SK-N-SH (cell line): ENCODE results near the gene CDIPT. TPM values are rescaled to one million over a fixed set of nuclear protein-coding genes. Genes with fewer than 3 reads are reported as not detected.

Source experiments
- CTCF ChIA-PET: fragments of 300-600, 350-600 bp; formaldehyde crosslinking; extraction: SDS; loops from one replicate; lab custom pipeline; 2021; lab: Yijun Ruan, JAX
- POLR2A ChIA-PET: fragments of 350-600 bp; sonication (Branson Sonifier 250); formaldehyde crosslinking; extraction: SDS; loops from one replicate; lab custom pipeline; 2020; ENCODE audit warnings: antibody characterized with exemption, inconsistent platforms; lab: Yijun Ruan, JAX
- DNase-seq: peaks from one replicate; pipeline ENCODE4 v3.0.0; 2012
- H2AFZ ChIP-seq: fragments of 200-600 bp; sonication (generic); 2 replicates; pipeline ENCODE4 v1.8.1; 2016; ENCODE audit warnings: antibody characterized with exemption, mild to moderate bottlenecking, low read depth
- H3F3A ChIP-seq: fragments of 200-600 bp; sonication (generic); replicated peaks from 2 replicates; pipeline ENCODE3; 2016; ENCODE audit warnings: antibody characterized with exemption, mild to moderate bottlenecking; ENCODE audit not compliant: insufficient read depth
- H3K27ac ChIP-seq, 2 experiments: fragments of 200-500 bp in 1 of 2; fragments of 200-600 bp in 1 of 2; sonication (Bioruptor generic) in 1 of 2; sonication (generic), shearing (Covaris generic) in 1 of 2; 2 replicates each; pipeline versions ENCODE4 v1.5.1 to v1.6.1; 2014 to 2016; ENCODE audit warnings: low read depth in 2 of 2, inconsistent platforms in 1 of 2, low read length in 1 of 2, mild to moderate bottlenecking in 1 of 2, mixed read lengths in 1 of 2
- H3K27me3 ChIP-seq: fragments of 200-600 bp; sonication (generic), shearing (Covaris generic); 2 replicates; pipeline ENCODE4 v1.6.1; 2016; ENCODE audit warnings: mixed run types; ENCODE audit not compliant: insufficient read depth
- H3K36me3 ChIP-seq, 2 experiments: fragments of 200-500 bp in 1 of 2; fragments of 200-600 bp in 1 of 2; sonication (Bioruptor generic) in 1 of 2; sonication (generic) in 1 of 2; replicated peaks in 1 of 2; 2 replicates each; pipeline versions ENCODE3 to v1.5.1; 2014 to 2016; ENCODE audit warnings: low read length in 1 of 2, mild to moderate bottlenecking in 1 of 2; ENCODE audit not compliant: insufficient read depth in 2 of 2, control insufficient read depth in 1 of 2
- H3K4me1 ChIP-seq, 2 experiments: fragments of 200-500 bp in 1 of 2; fragments of 200-600 bp in 1 of 2; sonication (Bioruptor generic) in 1 of 2; sonication (generic), shearing (Covaris generic) in 1 of 2; 2 replicates each; pipeline versions ENCODE4 v1.5.1 to v1.6.1; 2014 to 2016; ENCODE audit warnings: low read depth in 1 of 2, low read length in 1 of 2, mixed run types in 1 of 2; ENCODE audit not compliant: insufficient read depth in 2 of 2, control insufficient read depth in 1 of 2
- H3K4me2 ChIP-seq: fragments of 200-600 bp; sonication (generic), shearing (Covaris generic); 2 replicates; pipeline ENCODE4 v1.6.1; 2017; ENCODE audit warnings: mixed run types
- H3K4me3 ChIP-seq, 2 experiments: fragments of 200-500 bp in 1 of 2; fragments of 200-600 bp in 1 of 2; sonication (Bioruptor generic) in 1 of 2; sonication (generic), shearing (Covaris generic) in 1 of 2; 2 replicates each; pipeline versions ENCODE4 v1.5.1 to v1.8.1; 2014 to 2016; ENCODE audit warnings: low read depth in 2 of 2, inconsistent platforms in 1 of 2, low read length in 1 of 2, mild to moderate bottlenecking in 1 of 2, mixed read lengths in 1 of 2, moderate library complexity in 1 of 2
- H3K79me2 ChIP-seq: fragments of 200-600 bp; sonication (generic); 2 replicates; pipeline ENCODE4 v1.8.1; 2017; ENCODE audit warnings: mild to moderate bottlenecking; ENCODE audit not compliant: insufficient read depth
- H3K9ac ChIP-seq: fragments of 200-600 bp; sonication (generic); 2 replicates; pipeline ENCODE4 v1.6.1; 2017; ENCODE audit warnings: mixed run types
- H3K9me2 ChIP-seq: fragments of 200-600 bp; sonication (generic); 2 replicates; pipeline ENCODE4 v1.6.1; 2017; ENCODE audit warnings: mixed run types
- H3K9me3 ChIP-seq: fragments of 200-600 bp; sonication (generic); 2 replicates; pipeline ENCODE4 v1.6.1; 2017; ENCODE audit warnings: mixed run types, mild to moderate bottlenecking, moderate library complexity
- H4K20me1 ChIP-seq: fragments of 200-600 bp; sonication (generic); 2 replicates; pipeline ENCODE4 v1.6.1; 2017; ENCODE audit warnings: mild to moderate bottlenecking, mixed run types; ENCODE audit not compliant: insufficient read depth
- CHD2 ChIP-seq: fragments of 150-350 bp; IDR thresholded peaks from 2 replicates; pipeline ENCODE4 v1.6.1; 2018; ENCODE audit warnings: low read length; ENCODE audit not compliant: partially characterized antibody
- EP300 ChIP-seq, 2 experiments: IDR thresholded peaks; 2 replicates each; pipeline versions ENCODE4 v1.4.0 to v1.6.1; 2012; ENCODE audit warnings: borderline replicate concordance in 1 of 2, low read depth in 1 of 2, low read length in 1 of 2
- EZH2phosphoT487 ChIP-seq: fragments of 200-600 bp; sonication (generic); IDR thresholded peaks from 2 replicates; pipeline ENCODE4 v1.6.1; 2017; ENCODE audit warnings: low read depth, mixed run types, mild to moderate bottlenecking, antibody characterized with exemption, moderate library complexity, borderline replicate concordance
- GABPA ChIP-seq: IDR thresholded peaks from 2 replicates; pipeline ENCODE4 v1.4.0; 2012; ENCODE audit warnings: low read depth, mild to moderate bottlenecking
- JUND ChIP-seq: IDR thresholded peaks from 2 replicates; pipeline ENCODE4 v1.4.0; 2012
- MAX ChIP-seq: IDR thresholded peaks from 2 replicates; pipeline ENCODE4 v1.4.0; 2012; ENCODE audit warnings: low read depth
- MEF2A ChIP-seq: IDR thresholded peaks from 2 replicates; pipeline ENCODE4 v1.4.0; 2012; ENCODE audit warnings: low read depth, borderline replicate concordance
- MXI1 ChIP-seq: IDR thresholded peaks from 2 replicates; pipeline ENCODE4 v1.6.1; 2012; ENCODE audit warnings: mild to moderate bottlenecking, low read depth, low read length, improper control_type of control experiment
- NFIC ChIP-seq: IDR thresholded peaks from 2 replicates; pipeline ENCODE4 v1.4.0; 2012; ENCODE audit warnings: borderline replicate concordance
- NRF1 ChIP-seq: IDR thresholded peaks from 2 replicates; pipeline ENCODE4 v1.6.1; 2012; ENCODE audit warnings: low read depth, mild to moderate bottlenecking, low read length
- PBX3 ChIP-seq: IDR thresholded peaks from 2 replicates; pipeline ENCODE4; 2012
- RAD21 ChIP-seq: IDR thresholded peaks from 2 replicates; pipeline ENCODE4 v1.6.1; 2012; ENCODE audit warnings: mild to moderate bottlenecking, low read length
- REST ChIP-seq: IDR thresholded peaks from 2 replicates; pipeline ENCODE4 v1.6.1; 2012; ENCODE audit warnings: mild to moderate bottlenecking, low read depth, low read length, moderate library complexity
- RXRA ChIP-seq: IDR thresholded peaks from 2 replicates; pipeline ENCODE4 v1.4.0; 2012; ENCODE audit warnings: low read depth, mild to moderate bottlenecking, borderline replicate concordance
- SIN3A ChIP-seq: IDR thresholded peaks from 2 replicates; pipeline ENCODE4 v1.6.1; 2012; ENCODE audit warnings: low read depth, mild to moderate bottlenecking, low read length, moderate library complexity, borderline replicate concordance
- TCF12 ChIP-seq: IDR thresholded peaks from 2 replicates; pipeline ENCODE4 v1.4.0; 2012
- YY1 ChIP-seq: IDR thresholded peaks from 2 replicates; pipeline ENCODE4 v1.4.0; 2012; ENCODE audit warnings: low read depth, mild to moderate bottlenecking
- WGBS: methylation state at CpG from one replicate; pipeline ENCODE4 v1.1.6; 2017; ENCODE audit warnings: low lambda C conversion rate; 5-methylcytosine and 5-hydroxymethylcytosine counted together
- polyA plus RNA-seq, 3 experiments: library from polyadenylated mRNA; depleted of rRNA; stranded (reverse); fragments of >200 nt; gene quantifications; 2 replicates each; pipeline ENCODE4 v1.2.3, GENCODE V29; 2012

Gene CDIPT
- polyA plus RNA-seq, 1 of the 3 experiments (the other 2 are of a cell fraction) = 90.7 TPM

- POLR2A ChIA-PET = interaction anchor here (0.7 to 0.8 kb wide), 2 partner anchors 9 to 49 kb away, joined by 3 read pairs; partner anchors contain the start of gene KCTD13
- H3K36me3 ChIP-seq = no peaks in the 10 kb centered on the region
- CTCF ChIA-PET = interaction anchor here (1.3 to 1.5 kb wide), 3 partner anchors 11 to 29 kb away, joined by 3 to 5 read pairs (median 3); partner anchors contain the start of gene CDIPT
- H3K27ac ChIP-seq = no peak overlapping the region
- no peaks in the 10 kb centered on the region for H3K79me2 ChIP-seq
- peak; percentile 78 for DNase-seq
- H3K4me2 ChIP-seq = no peak overlapping the region
- H2AFZ ChIP-seq = no peak overlapping the region
- no peaks in the 10 kb centered on the region for H3K4me1 ChIP-seq
- TF ChIP-seq MAX (no peak), TCF12 (no peak), SIN3A (no peak), NRF1 (no peak), JUND (no peak), RAD21 (no peak)
- H3K27me3 ChIP-seq = no peaks in the 10 kb centered on the region
- no peaks in the 10 kb centered on the region for H4K20me1 ChIP-seq
- no peak overlapping the region for H3K4me3 ChIP-seq
- no peaks in the 10 kb centered on the region for H3K9me2 ChIP-seq
- no peak overlapping the region for H3K9ac ChIP-seq
- H3F3A ChIP-seq = no peaks in the 10 kb centered on the region
- WGBS = 89% methylated on average over 24 of the region's 28 CpGs
- no peaks in the 10 kb centered on the region for H3K9me3 ChIP-seq
Measured at GRCh38 chr16:29877266-29877961, 14.4 kb upstream of the CDIPT start.

- H3K9ac ChIP-seq = no peak overlapping the region
- 84% methylated on average over 22 of the region's 45 CpGs for WGBS
- POLR2A ChIA-PET = no interaction called here
- no peaks in the 10 kb centered on the region for H3K36me3 ChIP-seq
- CTCF ChIA-PET = interaction anchor here (1.3 to 1.5 kb wide), 3 partner anchors 12 to 29 kb away, joined by 3 to 5 read pairs (median 3); partner anchors contain the start of gene CDIPT
- no peaks in the 10 kb centered on the region for H3F3A ChIP-seq
- no peak overlapping the region for H3K4me2 ChIP-seq
- H3K9me3 ChIP-seq = no peaks in the 10 kb centered on the region
- H3K27ac ChIP-seq = no peak overlapping the region
- H3K79me2 ChIP-seq = no peaks in the 10 kb centered on the region
- H3K4me3 ChIP-seq = no peak overlapping the region
- no peaks in the 10 kb centered on the region for H3K9me2 ChIP-seq
- no peaks in the 10 kb centered on the region for H4K20me1 ChIP-seq
- DNase-seq = no peak
- H3K4me1 ChIP-seq = no peaks in the 10 kb centered on the region
- no peak overlapping the region for H2AFZ ChIP-seq
- H3K27me3 ChIP-seq = no peaks in the 10 kb centered on the region
- no peak for TF ChIP-seq YY1
Measured at GRCh38 chr16:29876594-29877249, 13.7 kb upstream of the CDIPT start.

- no peak overlapping the region for H2AFZ ChIP-seq
- no peaks in the 10 kb centered on the region for H3K4me1 ChIP-seq
- no peak overlapping the region for H3K27ac ChIP-seq
- H3K79me2 ChIP-seq = no peaks in the 10 kb centered on the region
- 79% methylated on average over 16 of the region's 18 CpGs for WGBS
- no peak for DNase-seq
- H3K36me3 ChIP-seq = no peaks in the 10 kb centered on the region
- H3K4me3 ChIP-seq = no peak overlapping the region
- H3K9me3 ChIP-seq = no peaks in the 10 kb centered on the region
- no peak overlapping the region for H3K9ac ChIP-seq
- ChIA-PET CTCF (no interaction called here), POLR2A (no interaction called here)
- no peaks in the 10 kb centered on the region for H3K27me3 ChIP-seq
- H4K20me1 ChIP-seq = no peaks in the 10 kb centered on the region
- no peaks in the 10 kb centered on the region for H3F3A ChIP-seq
- H3K4me2 ChIP-seq = no peak overlapping the region
- no peaks in the 10 kb centered on the region for H3K9me2 ChIP-seq
- TF ChIP-seq NFIC (no peak), EZH2phosphoT487 (no peak), MXI1 (no peak), EP300 (IDR thresholded peaks at IDR 0.05; ENCODE audit: borderline replicate concordance in 1 of 2, low read depth in 1 of 2, low read length in 1 of 2) (no peak), GABPA (no peak), CHD2 (no peak), PBX3 (no peak), RXRA (no peak), YY1 (no peak), MEF2A (no peak), NRF1 (no peak), REST (no peak)
Measured at GRCh38 chr16:29876217-29876593, 13.2 kb upstream of the CDIPT start.
